Occipital lobe (tissue), 2 donors: ENCODE data around the gene DTX3L. TPM values are rescaled to one million over a fixed set of nuclear protein-coding genes. Genes with fewer than 3 reads are reported as not detected.

Source experiments
- DNase-seq: peaks from one replicate; lab custom pipeline; 2025; lab: John Stamatoyannopoulos, UW
- total RNA-seq: library from RNA; depleted of rRNA; stranded (reverse); fragments of >200 nt; gene quantifications from one replicate; pipeline ENCODE4 v1.2.3, GENCODE V29; 2014

DTX3L gene
- total RNA-seq, 1 donor from 2014 or later, result 4.5 TPM

GRCh38 chr3:122606330-122606729, 42.2 kb downstream of the DTX3L start:
- DNase-seq, result no peak

GRCh38 chr3:122608916-122609315, 44.8 kb downstream of the DTX3L start:
- no peak for DNase-seq

GRCh38 chr3:122609798-122610559, 45.8 kb downstream of the DTX3L start:
- no peak for DNase-seq

- DNase-seq, result no peak
Measured at GRCh38 chr3:122612696-122613095, 48.6 kb downstream of the DTX3L start.

GRCh38 chr3:122615303-122615702, 51.2 kb downstream of the DTX3L start:
- no peak for DNase-seq

- no peak for DNase-seq
Measured at GRCh38 chr3:122618614-122619013, 54.5 kb downstream of the DTX3L start.

- no peak for DNase-seq
Measured at GRCh38 chr3:122619040-122619439, 54.9 kb downstream of the DTX3L start.

GRCh38 chr3:122620399-122620798, 56.3 kb downstream of the DTX3L start:
- no peak for DNase-seq

- no peak for DNase-seq
Measured at GRCh38 chr3:122621112-122621511, 57.0 kb downstream of the DTX3L start.

- DNase-seq, result no peak
Measured at GRCh38 chr3:122623031-122623829, 59.1 kb downstream of the DTX3L start.

Other genes starting within 250 kb of the DTX3L start
- not detected for gene CSTA, start 239.1 kb upstream of the DTX3L start, total RNA-seq
- 16.5 TPM for gene MIX23, start 181.1 kb upstream of the DTX3L start, total RNA-seq
- gene FAM162A, start 180.2 kb upstream of the DTX3L start, total RNA-seq, result 10.3 TPM
- 9.8 TPM for gene WDR5B, start 148.3 kb upstream of the DTX3L start, total RNA-seq
- gene KPNA1, start 49.4 kb upstream of the DTX3L start, total RNA-seq, result 49.0 TPM
- gene PARP9, start within 50 bp of the DTX3L start, total RNA-seq, result 6.1 TPM
- not detected for gene PARP15, start 13.3 kb downstream of the DTX3L start, total RNA-seq
- gene PARP14, start 116.5 kb downstream of the DTX3L start, total RNA-seq, result 11.2 TPM
- gene HSPBAP1, start 229.5 kb downstream of the DTX3L start, total RNA-seq, result 12.9 TPM
- gene SLC49A4, start 230.7 kb downstream of the DTX3L start, total RNA-seq, result 32.1 TPM